GM12864 (cell line): ENCODE data around the gene EPHB1.

Experiments
- DNase-seq: peaks from one replicate; pipeline ENCODE4 v3.0.0-alpha.2; 2011; ENCODE audit warnings: low read depth
- H3K4me3 ChIP-seq: 2 replicates; pipeline ENCODE4 v1.5.1; 2011; ENCODE audit warnings: mild to moderate bottlenecking, low read depth, low read length, control low read depth
- TF ChIP-seq, protein P1 (sequence below): IDR thresholded peaks from 2 replicates; pipeline ENCODE4 v1.5.1; 2011; ENCODE audit warnings: low read depth, mild to moderate bottlenecking, moderate library complexity, low read length, control low read depth, inconsistent platforms; ENCODE audit errors: missing control alignments

EPHB1 gene

GRCh38 chr3:135182364-135182998, 387.4 kb downstream of the EPHB1 start:
- no peak for DNase-seq
- H3K4me3 ChIP-seq: no peak overlapping the region
- TF ChIP-seq, protein P1, sequence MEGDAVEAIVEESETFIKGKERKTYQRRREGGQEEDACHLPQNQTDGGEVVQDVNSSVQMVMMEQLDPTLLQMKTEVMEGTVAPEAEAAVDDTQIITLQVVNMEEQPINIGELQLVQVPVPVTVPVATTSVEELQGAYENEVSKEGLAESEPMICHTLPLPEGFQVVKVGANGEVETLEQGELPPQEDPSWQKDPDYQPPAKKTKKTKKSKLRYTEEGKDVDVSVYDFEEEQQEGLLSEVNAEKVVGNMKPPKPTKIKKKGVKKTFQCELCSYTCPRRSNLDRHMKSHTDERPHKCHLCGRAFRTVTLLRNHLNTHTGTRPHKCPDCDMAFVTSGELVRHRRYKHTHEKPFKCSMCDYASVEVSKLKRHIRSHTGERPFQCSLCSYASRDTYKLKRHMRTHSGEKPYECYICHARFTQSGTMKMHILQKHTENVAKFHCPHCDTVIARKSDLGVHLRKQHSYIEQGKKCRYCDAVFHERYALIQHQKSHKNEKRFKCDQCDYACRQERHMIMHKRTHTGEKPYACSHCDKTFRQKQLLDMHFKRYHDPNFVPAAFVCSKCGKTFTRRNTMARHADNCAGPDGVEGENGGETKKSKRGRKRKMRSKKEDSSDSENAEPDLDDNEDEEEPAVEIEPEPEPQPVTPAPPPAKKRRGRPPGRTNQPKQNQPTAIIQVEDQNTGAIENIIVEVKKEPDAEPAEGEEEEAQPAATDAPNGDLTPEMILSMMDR: no peak

GRCh38 chr3:135190658-135191057, 395.6 kb downstream of the EPHB1 start:
- H3K4me3 ChIP-seq: no peak overlapping the region
- no peak for DNase-seq
- TF ChIP-seq, protein P1: no peak

GRCh38 chr3:135191708-135192107, 396.6 kb downstream of the EPHB1 start:
- no peak for DNase-seq
- H3K4me3 ChIP-seq: no peak overlapping the region
- TF ChIP-seq, protein P1: no peak

DNA sequence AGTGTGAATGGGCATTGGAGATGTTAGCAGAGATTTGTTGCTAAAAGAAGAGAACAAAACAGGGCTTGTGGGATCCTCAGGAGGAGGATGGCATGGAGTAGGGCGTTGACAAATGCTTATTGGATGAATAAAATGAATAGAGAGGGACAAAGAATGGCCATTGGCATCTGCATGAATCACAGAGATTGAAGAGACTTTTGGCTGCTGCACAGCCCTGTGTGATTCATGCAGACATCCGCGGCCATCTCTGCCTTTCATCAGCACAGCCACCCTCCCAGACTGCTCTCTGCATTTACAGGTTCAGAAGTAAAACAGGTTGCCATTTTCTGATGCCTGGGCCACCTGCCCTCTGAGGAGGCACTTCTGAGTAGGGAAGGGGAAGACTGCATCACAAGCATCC, 397.9 kb downstream of the EPHB1 start:
- DNase-seq: no peak
- H3K4me3 ChIP-seq: no peak overlapping the region
- TF ChIP-seq, protein P1: no peak

DNA sequence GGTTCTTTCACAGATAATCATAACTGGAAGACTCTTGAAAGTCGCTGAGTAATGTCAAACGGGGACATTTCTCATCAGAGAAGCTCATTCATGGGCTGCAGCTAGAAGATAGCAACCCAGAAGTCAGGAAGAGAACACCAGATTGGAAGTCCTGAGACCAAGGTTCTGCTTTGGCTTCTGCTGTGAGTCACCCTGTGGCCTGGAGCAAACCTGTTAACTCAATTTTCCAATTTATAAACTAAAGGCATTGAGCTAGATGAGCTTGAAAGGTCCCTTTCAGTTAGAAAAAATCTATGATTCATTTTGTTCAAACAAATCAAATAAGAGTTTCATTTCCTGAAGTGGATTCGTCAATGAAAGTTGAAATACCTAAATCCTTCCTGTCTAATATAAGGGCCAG, 402.2 kb downstream of the EPHB1 start:
- no peak for DNase-seq
- TF ChIP-seq, protein P1: no peak
- no peak overlapping the region for H3K4me3 ChIP-seq

GRCh38 chr3:135197856-135198255, 402.8 kb downstream of the EPHB1 start:
- no peak overlapping the region for H3K4me3 ChIP-seq
- DNase-seq: no peak
- TF ChIP-seq, protein P1: no peak

GRCh38 chr3:135199137-135199536, 404.1 kb downstream of the EPHB1 start:
- DNase-seq: no peak
- H3K4me3 ChIP-seq: no peak overlapping the region
- TF ChIP-seq, protein P1: no peak
